GM15510 (cell line): ENCODE data around the gene RYK.

Source experiments
- POLR2A ChIP-seq: IDR thresholded peaks from 3 replicates; pipeline ENCODE4 v1.6.1; 2011; ENCODE audit warnings: borderline replicate concordance; ENCODE audit not compliant: insufficient read length; ENCODE audit errors: extremely low read depth

RYK gene

DNA sequence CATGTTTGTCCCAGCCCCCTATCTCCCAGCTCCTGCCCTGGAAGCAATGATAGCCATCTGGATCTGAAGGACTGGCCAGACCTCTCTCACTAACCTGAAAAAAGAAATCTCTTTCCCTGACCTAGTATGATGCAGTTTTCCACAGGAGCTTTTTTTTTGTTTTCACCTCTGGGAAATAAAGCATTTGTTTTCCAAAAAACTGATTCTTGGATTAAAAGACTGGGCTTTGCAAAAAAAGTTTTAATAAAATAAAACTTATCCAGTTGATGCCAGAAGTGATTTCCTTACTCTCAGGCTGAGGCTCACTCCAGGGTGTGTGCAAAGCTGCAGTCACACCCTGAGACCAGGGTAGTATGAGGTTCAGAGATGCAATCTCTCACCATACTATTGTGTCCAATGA, 104.0 kb downstream of the RYK start:
- no peak for TF ChIP-seq POLR2A

DNA sequence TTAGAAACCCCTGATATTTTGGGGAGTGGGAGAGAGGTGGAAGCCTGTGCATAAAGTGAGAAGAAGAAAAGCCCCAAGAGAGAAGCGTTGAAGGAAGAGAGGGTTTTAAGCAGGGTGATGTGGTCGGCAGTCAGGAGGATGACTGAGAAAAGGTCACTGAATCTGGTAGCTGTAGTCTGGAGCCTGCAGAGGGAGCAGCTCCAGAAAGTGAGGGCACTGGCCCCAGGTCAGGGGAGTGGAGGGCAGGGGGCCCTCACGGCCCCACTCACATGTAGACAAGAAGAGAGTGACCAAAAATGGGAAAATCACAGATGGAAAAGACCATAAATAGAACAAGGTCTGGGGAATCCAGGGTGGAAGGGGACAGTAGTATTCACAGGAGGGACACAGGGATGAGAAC, 105.5 kb downstream of the RYK start:
- TF ChIP-seq POLR2A, result no peak

DNA sequence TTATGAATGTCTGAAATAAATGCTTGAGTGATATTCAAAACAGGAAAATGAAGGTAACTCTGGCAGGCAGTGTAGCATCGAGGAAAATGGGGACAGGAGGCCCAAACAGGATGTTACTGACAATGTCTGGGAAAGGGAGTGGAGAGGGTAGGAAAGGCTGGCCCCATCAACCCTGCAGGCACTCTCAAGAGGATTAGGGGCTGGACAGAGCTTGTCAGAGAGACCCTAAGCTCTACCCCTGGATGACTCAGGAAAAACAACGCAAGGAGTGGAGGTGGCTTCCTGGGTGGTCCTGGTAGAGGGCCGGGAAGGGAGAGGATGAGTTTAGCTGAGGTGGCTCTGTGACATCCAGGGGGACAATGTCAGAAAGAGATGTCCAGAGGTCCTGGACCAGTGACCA, 106.0 kb downstream of the RYK start:
- TF ChIP-seq POLR2A, result no peak

DNA sequence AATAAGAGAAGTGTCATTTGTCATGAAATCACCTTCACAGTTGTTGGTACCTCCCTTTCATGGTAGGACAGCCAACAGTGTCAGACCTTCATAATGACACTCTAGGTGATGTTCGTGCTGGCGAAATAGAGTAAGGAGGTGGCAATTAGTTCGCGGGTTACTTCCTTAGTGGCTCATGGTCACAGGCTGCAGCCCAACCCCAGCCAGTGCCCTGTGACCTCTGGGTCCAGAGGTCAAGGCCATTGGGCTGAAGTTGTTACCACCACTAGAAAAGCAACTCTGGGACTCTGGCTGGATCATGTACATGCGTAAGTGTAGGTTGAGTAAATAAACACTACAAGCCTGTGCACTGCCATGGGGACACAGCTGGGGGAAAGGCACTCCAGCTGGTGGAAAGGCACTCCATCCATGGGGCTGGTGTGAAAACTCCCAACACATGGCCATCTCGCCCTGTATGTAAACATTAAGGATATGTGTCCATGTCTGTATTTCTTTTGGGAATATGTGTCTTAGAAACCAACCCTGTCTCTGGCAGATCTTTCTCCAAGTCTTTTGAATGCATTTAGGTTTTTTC, 106.7 kb downstream of the RYK start:
- TF ChIP-seq POLR2A, result no peak

DNA sequence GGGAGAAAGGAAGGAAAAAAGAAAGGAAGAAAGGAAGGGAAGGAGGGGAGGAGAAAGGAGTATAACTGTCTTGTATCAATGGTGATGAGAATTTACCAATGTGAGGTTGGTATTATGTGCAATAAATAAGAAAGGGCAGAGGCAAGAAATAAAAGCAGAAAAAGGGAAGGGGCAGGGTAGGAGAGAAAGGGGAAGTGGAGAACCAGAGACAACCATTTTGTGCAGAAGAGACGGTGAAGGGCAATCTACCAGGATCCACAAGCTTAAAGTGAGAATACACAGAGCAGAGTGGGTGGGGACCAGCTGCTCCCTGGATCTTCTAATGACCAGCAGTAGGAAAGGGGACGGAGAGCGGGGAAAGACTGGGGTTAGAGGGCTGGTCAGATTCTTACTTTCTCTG, 114.1 kb downstream of the RYK start:
- no peak for TF ChIP-seq POLR2A

DNA sequence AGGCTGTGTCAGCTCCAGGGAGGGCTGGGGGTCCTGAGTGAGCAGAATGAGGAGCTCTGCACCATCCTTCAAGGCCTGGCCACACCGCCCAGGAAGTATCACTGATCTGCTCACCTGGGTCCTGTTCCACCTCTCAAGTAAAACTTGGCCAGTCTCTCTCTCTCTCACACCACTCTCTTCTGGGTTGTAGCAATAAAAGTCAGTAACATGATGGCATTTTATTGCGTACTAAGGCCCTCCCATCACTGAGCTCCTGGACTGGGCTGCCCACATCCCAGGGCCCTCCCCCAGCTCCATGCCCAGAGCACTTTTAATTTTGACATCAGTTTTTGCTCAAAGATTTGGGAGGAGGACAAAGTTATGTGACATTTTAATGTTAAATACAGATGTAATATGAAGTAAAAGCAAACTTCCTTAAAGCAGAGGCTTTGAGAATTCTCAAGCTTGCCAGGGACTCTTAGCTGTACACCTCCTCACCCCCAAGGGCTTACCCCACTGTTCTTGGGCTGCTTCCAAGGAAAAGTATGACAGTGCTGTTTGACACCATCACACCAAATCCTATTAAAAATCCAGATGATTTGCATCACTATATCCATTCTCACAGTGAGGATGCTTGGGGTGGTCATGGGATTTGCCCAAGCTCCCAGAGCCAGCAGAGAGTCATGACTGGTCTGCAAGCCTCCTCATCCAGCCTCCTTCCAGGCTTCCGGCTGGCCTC, 115.8 kb downstream of the RYK start:
- no peak for TF ChIP-seq POLR2A

DNA sequence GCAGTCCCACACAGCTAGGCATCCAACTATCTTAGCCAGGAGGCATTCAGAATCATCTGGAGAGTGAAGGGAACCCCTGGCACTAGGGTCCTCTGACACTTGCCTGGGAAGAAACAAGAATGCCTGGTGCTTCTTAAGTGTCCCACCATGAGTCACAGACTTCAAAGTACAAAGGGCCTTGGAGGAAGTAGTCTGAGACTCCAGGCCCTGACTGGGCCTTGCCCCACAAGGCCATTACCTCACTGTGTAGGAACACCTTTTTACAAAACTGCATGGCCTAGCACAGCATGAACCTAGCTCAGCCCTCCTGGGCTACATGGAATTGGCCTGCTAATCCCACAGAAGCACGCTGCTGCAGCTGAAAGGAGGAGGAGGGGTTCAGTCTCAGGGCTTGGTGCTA, 116.4 kb downstream of the RYK start:
- TF ChIP-seq POLR2A, result no peak

DNA sequence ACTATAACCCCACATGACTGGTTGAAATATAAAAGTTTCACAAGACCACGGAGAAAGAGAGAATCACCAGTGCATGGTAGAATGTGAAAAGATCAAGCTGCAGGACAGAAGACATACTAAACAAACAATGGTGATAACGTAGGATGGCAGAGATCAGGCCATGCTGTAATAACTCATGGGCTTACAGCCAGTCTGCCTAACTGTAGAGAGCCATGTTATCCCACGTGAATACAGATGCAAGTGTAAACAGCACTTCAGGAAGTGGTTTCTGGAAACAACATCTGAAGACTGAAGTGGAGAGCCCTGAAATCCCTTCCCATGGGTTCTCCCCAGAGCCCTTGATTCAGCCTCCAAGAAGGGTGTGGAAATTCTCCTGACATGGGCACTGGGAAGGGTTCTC, 117.7 kb downstream of the RYK start:
- no peak for TF ChIP-seq POLR2A

DNA sequence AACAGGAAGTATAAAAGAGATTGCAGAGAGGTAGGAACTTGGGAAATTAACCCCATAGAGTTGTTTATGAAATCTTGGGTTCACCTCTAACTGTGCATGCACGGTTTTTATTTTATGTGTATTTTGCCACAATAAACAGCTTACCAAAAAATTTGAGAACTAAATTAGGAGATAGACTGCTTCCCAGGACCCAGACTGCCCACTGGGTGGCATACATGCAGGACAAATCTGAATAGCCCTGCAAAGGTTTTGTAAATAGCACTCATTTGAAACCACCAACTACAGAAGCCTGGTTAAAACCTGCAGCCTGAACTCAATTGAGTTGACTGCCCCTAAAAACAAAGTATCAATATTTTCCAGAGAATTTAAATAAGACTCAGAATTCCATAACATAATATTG, 124.5 kb downstream of the RYK start:
- no peak for TF ChIP-seq POLR2A

DNA sequence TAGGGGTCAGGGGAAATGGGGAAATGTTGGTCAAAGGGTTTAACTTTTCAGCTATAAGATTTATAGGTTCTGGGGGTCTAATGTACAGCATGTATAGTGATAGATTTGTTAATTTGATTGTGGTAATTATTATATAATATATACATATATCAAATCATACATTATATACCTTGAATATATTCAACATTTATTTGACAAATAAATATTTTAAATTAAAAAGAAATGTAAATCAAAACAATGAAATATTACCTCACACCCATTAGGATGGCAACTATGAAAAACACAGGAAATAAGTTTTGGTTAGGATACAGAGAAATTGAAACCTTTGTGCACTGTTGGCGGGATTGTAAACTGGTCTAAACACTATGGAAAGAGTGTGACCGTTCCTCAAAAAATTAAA, 135.9 kb downstream of the RYK start:
- no peak for TF ChIP-seq POLR2A

DNA sequence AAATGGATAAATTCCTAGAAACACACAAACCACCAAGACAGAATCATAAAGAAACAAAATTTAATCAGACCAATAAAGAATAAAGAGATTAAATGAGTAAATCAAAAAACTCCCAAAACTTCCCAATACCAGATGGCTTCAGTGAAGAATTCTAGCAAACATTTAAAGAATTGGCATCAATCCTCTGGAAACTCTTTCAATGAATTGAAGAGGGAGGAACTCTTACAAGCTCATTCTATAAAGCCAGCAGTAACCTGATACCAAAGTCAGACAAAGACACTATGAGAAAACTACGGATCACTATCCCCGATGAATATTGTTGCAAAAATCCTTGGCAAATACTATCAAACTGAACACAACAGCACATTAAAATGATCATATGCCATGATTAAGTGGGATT, 139.0 kb downstream of the RYK start:
- no peak for TF ChIP-seq POLR2A

DNA sequence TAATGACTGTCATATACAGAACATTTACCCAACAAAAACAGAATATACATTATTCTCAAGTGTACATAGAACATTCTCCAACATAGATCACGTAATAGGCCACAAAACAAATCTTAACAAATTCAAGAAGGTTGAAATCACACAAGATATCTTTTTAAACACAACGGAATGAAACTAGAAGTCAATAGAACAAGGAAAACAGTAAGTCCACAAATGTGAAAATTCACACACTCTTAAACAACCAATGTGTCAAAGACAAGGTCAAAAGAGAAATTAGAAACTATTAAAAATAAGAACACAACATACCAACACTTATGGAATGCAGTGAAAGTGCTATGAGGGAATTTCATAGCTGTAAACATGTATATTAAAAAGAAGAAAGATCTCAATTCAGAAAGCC, 139.7 kb downstream of the RYK start:
- TF ChIP-seq POLR2A, result no peak
